Loucy (cell line): ENCODE data around the gene C3orf20.

Source experiments
- CTCF ChIP-seq: fragments of 200-600 bp; sonication (generic); conservative IDR thresholded peaks from 2 replicates; pipeline ENCODE4 v1.5.1; 2014; ENCODE audit warnings: mild to moderate bottlenecking, antibody characterized with exemption, low read length
- EZH2phosphoT487 ChIP-seq: fragments of 200-600 bp; IDR thresholded peaks from 2 replicates; pipeline ENCODE4 v1.6.1; 2018; ENCODE audit warnings: antibody characterized with exemption, mild to moderate bottlenecking, moderate library complexity, borderline replicate concordance

GRCh38 chr3:14766428-14767244 is 91.7 kb downstream of the C3orf20 start:
- TF ChIP-seq CTCF = no peak
- no peak for TF ChIP-seq EZH2phosphoT487
